H9 (cell line): ENCODE results near the gene BARHL2. TPM values are rescaled to one million over a fixed set of nuclear protein-coding genes. Genes with fewer than 3 reads are reported as not detected.

Experiments used
- DNase-seq: peaks from one replicate; pipeline ENCODE4 v3.0.0-alpha.2; 2017
- H2AFZ ChIP-seq: one replicate; pipeline ENCODE4 v1.6.1; 2013; ENCODE audit warnings: mild to moderate bottlenecking, low read length, control low read depth, moderate library complexity
- H2AK5ac ChIP-seq: 2 replicates; pipeline ENCODE4 v1.6.1; 2013; ENCODE audit warnings: low read length, control low read depth, mixed read lengths; ENCODE audit not compliant: insufficient read length
- H2BK120ac ChIP-seq: one replicate; pipeline ENCODE4 v1.6.1; 2013; ENCODE audit warnings: low read depth, mild to moderate bottlenecking, low read length, control low read depth, inconsistent platforms; ENCODE audit not compliant: poor library complexity, severe bottlenecking
- H2BK12ac ChIP-seq: 2 replicates; pipeline ENCODE4 v1.6.1; 2013; ENCODE audit warnings: low read length, control low read depth, mixed read lengths, low read depth; ENCODE audit not compliant: insufficient read length
- H2BK15ac ChIP-seq: 2 replicates; pipeline ENCODE4 v1.6.1; 2013; ENCODE audit warnings: low read depth, low read length, control low read depth
- H2BK20ac ChIP-seq: one replicate; pipeline ENCODE4 v1.6.1; 2013; ENCODE audit warnings: low read depth, mild to moderate bottlenecking, low read length, control low read depth, inconsistent platforms; ENCODE audit not compliant: poor library complexity, severe bottlenecking
- H2BK5ac ChIP-seq: 2 replicates; pipeline ENCODE4 v1.6.1; 2013; ENCODE audit warnings: low read length, control low read depth, mixed read lengths; ENCODE audit not compliant: insufficient read length
- H3K14ac ChIP-seq: 2 replicates; pipeline ENCODE4 v1.6.1; 2013; ENCODE audit warnings: low read length, control low read depth; ENCODE audit not compliant: insufficient read depth
- H3K18ac ChIP-seq: 2 replicates; pipeline ENCODE4 v1.6.1; 2013; ENCODE audit warnings: low read depth, mild to moderate bottlenecking, mixed read lengths, low read length, control low read depth; ENCODE audit not compliant: insufficient read length
- H3K23ac ChIP-seq: 2 replicates; pipeline ENCODE4 v1.6.1; 2013; ENCODE audit warnings: low read length, control low read depth, mixed read lengths, low read depth; ENCODE audit not compliant: insufficient read length
- H3K23me2 ChIP-seq: 2 replicates; pipeline ENCODE4 v1.6.1; 2013; ENCODE audit warnings: low read depth, mild to moderate bottlenecking, mixed read lengths, low read length, control low read depth; ENCODE audit not compliant: insufficient read length, poor library complexity, severe bottlenecking
- H3K27ac ChIP-seq: 2 replicates; pipeline ENCODE4 v1.5.1; 2013; ENCODE audit warnings: low read length, control low read depth, mixed read lengths, low read depth; ENCODE audit not compliant: insufficient read length
- H3K27me3 ChIP-seq: 2 replicates; pipeline ENCODE4 v1.6.1; 2013; ENCODE audit warnings: low read length, control low read depth, inconsistent platforms; ENCODE audit not compliant: insufficient read depth
- H3K4ac ChIP-seq: 2 replicates; pipeline ENCODE4 v1.6.1; 2013; ENCODE audit warnings: low read depth, mild to moderate bottlenecking, control low read depth, inconsistent platforms, low read length, moderate library complexity
- H3K4me1 ChIP-seq: 2 replicates; pipeline ENCODE4 v1.6.1; 2013; ENCODE audit warnings: low read length, control low read depth, inconsistent platforms; ENCODE audit not compliant: insufficient read depth
- H3K4me2 ChIP-seq: 2 replicates; pipeline ENCODE4 v1.6.1; 2013; ENCODE audit warnings: low read length, control low read depth, mixed read lengths; ENCODE audit not compliant: insufficient read length, insufficient read depth
- H3K56ac ChIP-seq: 2 replicates; pipeline ENCODE4 v1.6.1; 2013; ENCODE audit warnings: low read depth, mild to moderate bottlenecking, mixed read lengths, low read length, control low read depth; ENCODE audit not compliant: insufficient read length
- H3K79me1 ChIP-seq: 2 replicates; pipeline ENCODE4 v1.6.1; 2013; ENCODE audit warnings: low read depth, mild to moderate bottlenecking, moderate library complexity, low read length, control low read depth, inconsistent platforms; ENCODE audit not compliant: insufficient read depth, poor library complexity, severe bottlenecking
- H3K79me2 ChIP-seq: 2 replicates; pipeline ENCODE4 v1.6.1; 2013; ENCODE audit warnings: low read length, control low read depth, inconsistent platforms; ENCODE audit not compliant: insufficient read depth
- H3K9ac ChIP-seq: 2 replicates; pipeline ENCODE4 v1.6.1; 2013; ENCODE audit warnings: low read length, control low read depth, mixed read lengths; ENCODE audit not compliant: insufficient read length; ENCODE audit errors: extremely low read depth
- H3K9me3 ChIP-seq: one replicate; pipeline ENCODE4 v1.6.1; 2013; ENCODE audit warnings: low read depth, low read length, inconsistent platforms; ENCODE audit not compliant: control insufficient read depth
- H3T11ph ChIP-seq: one replicate; pipeline ENCODE4 v1.6.1; 2013; ENCODE audit warnings: mild to moderate bottlenecking, low read length, control low read depth, inconsistent platforms
- H4K20me1 ChIP-seq: one replicate; pipeline ENCODE4 v1.6.1; 2013; ENCODE audit not compliant: control insufficient read depth, insufficient read length, insufficient read depth
- H4K5ac ChIP-seq: 2 replicates; pipeline ENCODE4 v1.6.1; 2013; ENCODE audit warnings: low read depth, mild to moderate bottlenecking, mixed read lengths, low read length, control low read depth; ENCODE audit not compliant: insufficient read length
- H4K8ac ChIP-seq: replicated peaks from 2 replicates; pipeline ENCODE4 v1.6.1; 2013; ENCODE audit warnings: low read length, control low read depth, mixed read lengths, low read depth; ENCODE audit not compliant: insufficient read length
- H4K91ac ChIP-seq: 2 replicates; pipeline ENCODE4 v1.6.1; 2013; ENCODE audit warnings: low read depth, mild to moderate bottlenecking, moderate library complexity, mixed read lengths, low read length, control low read depth; ENCODE audit not compliant: insufficient read length
- H3K27ac Mint-ChIP-seq, 3 experiments: 2 replicates in 2 of 3; 3 replicates in 1 of 3; pipeline ENCODE4 v1.8.0; 2020 to 2021; ENCODE audit warnings: mixed read lengths in 3 of 3, mild to moderate bottlenecking in 1 of 3, moderate library complexity in 1 of 3
- H3K27me3 Mint-ChIP-seq: 2 replicates; pipeline ENCODE4 v1.8.0; 2021; ENCODE audit warnings: low read depth, mild to moderate bottlenecking, moderate library complexity, mixed read lengths
- H3K36me3 Mint-ChIP-seq, 3 experiments: 2 replicates in 2 of 3; 3 replicates in 1 of 3; pipeline ENCODE4 v1.8.0; 2020 to 2021; ENCODE audit warnings: low read depth in 3 of 3, mixed read lengths in 3 of 3; ENCODE audit not compliant: insufficient read depth in 1 of 3
- H3K4me1 Mint-ChIP-seq, 2 experiments: 2 replicates each; pipeline ENCODE4 v1.8.0; 2020; ENCODE audit warnings: mixed read lengths in 2 of 2
- H3K4me3 Mint-ChIP-seq, 2 experiments: 2 replicates in 1 of 2; 3 replicates in 1 of 2; pipeline ENCODE4 v1.8.0; 2020 to 2021; ENCODE audit warnings: mild to moderate bottlenecking in 2 of 2, mixed read lengths in 2 of 2, moderate library complexity in 1 of 2
- H3K9me3 Mint-ChIP-seq, 2 experiments: 2 replicates in 1 of 2; 3 replicates in 1 of 2; pipeline ENCODE4 v1.8.0; 2020; ENCODE audit warnings: mild to moderate bottlenecking in 2 of 2, mixed read lengths in 2 of 2, moderate library complexity in 1 of 2
- CTCF ChIP-seq: fragments of 200-600 bp; sonication (generic); conservative IDR thresholded peaks from 3 replicates; pipeline ENCODE4 v1.8.0; 2021; ENCODE audit warnings: antibody characterized with exemption, mild to moderate bottlenecking
- WGBS: extraction: QIAGEN DNeasy Blood & Tissue Kit; methylation state at CpG from one replicate; pipeline ENCODE4 v1.1.7; 2013; ENCODE audit warnings: missing lambda C conversion rate, low lambda C conversion rate, mixed read lengths; ENCODE audit not compliant: insufficient read length; ENCODE audit errors: extremely low coverage; 5-methylcytosine and 5-hydroxymethylcytosine counted together
- total RNA-seq: library from RNA; stranded (reverse); gene quantifications from 2 replicates; pipeline ENCODE4 v1.2.1, GENCODE V29; 2021

The BARHL2 gene
- total RNA-seq, 1 experiment from 2014 or later = not detected

GRCh38 chr1:90714521-90714951 is 2.6 kb downstream of the BARHL2 start:
- Histone ChIP-seq H4K20me1 (peaks cover 5% of the 10 kb centered on the region), H3K9me3 (no peaks in the 10 kb centered on the region), H3K79me1 (no peaks in the 10 kb centered on the region), H3K4me2 (peak overlapping the region; percentile 15), H2AK5ac (no peak overlapping the region), H3K79me2 (no peaks in the 10 kb centered on the region), H2BK5ac (no peak overlapping the region), H3K18ac (no peak overlapping the region), H4K5ac (no peak overlapping the region), H3K27me3 (peaks cover 92% of the 10 kb centered on the region), H2BK15ac (no peak overlapping the region), H3K4me1 (peaks cover 2% of the 10 kb centered on the region; the same call in 1 of the 2 replicates), H3K4ac (no peak overlapping the region), H3K56ac (no peak overlapping the region), H2BK120ac (no peak overlapping the region), H4K8ac (no peak overlapping the region), H3K27ac (no peak overlapping the region), H2AFZ (no peak overlapping the region), H2BK20ac (no peak overlapping the region), H4K91ac (no peak overlapping the region), H3K23me2 (peaks cover 3% of the 10 kb centered on the region), H3K9ac (no peak overlapping the region), H3K14ac (no peak overlapping the region), H2BK12ac (no peak overlapping the region), H3T11ph (no peak overlapping the region), H3K23ac (no peak overlapping the region)
- no peak for TF ChIP-seq CTCF
- H3K27ac Mint-ChIP-seq = no peak overlapping the region
- peaks cover 98% of the 10 kb centered on the region for H3K27me3 Mint-ChIP-seq
- H3K4me1 Mint-ChIP-seq = peaks cover 23 to 68% of the 10 kb centered on the region in 2 experiments
- WGBS = no CpG with 5 or more reads among the region's 14 CpGs
- no peaks in the 10 kb centered on the region; a peak in 1 of 7 replicates for H3K36me3 Mint-ChIP-seq
- H3K9me3 Mint-ChIP-seq = peaks cover 3 to 6% of the 10 kb centered on the region in 2 experiments; a peak in 3 of 5 replicates
- peak overlapping the region in 1 of 2 experiments; percentile 1; a peak in 1 of 5 replicates for H3K4me3 Mint-ChIP-seq
- peak; percentile 46 for DNase-seq
